Stomach (tissue), 4 donors: Measurements from ENCODE around the gene CFAP97D2.

Experiments used
- CTCF ChIP-seq, 7 experiments: fragments of 450-650 bp in 4 of 7; fragments of 200-600 bp in 3 of 7; sonication (generic) in 3 of 7; IDR thresholded peaks; one replicate each; pipeline ENCODE4 v1.5.1; 2016 to 2019; ENCODE audit warnings: antibody characterized with exemption in 7 of 7, control low read depth in 2 of 7, mild to moderate bottlenecking in 1 of 7
- EP300 ChIP-seq: sonication (generic); formaldehyde crosslinking; IDR thresholded peaks from one replicate; pipeline ENCODE4 v1.6.1; 2017; ENCODE audit warnings: antibody characterized with exemption
- POLR2A ChIP-seq, 4 donors: fragments of 450-650 bp; IDR thresholded peaks; one replicate each; pipeline ENCODE4 v1.6.1; 2016; ENCODE audit warnings: antibody characterized with exemption in 4 of 4, control low read depth in 2 of 4, mild to moderate bottlenecking in 1 of 4, moderate library complexity in 1 of 4
- POLR2AphosphoS5 ChIP-seq, 3 donors: sonication (generic); formaldehyde crosslinking; IDR thresholded peaks; one replicate each; pipeline ENCODE4 v1.6.1; 2016; ENCODE audit warnings: antibody characterized with exemption in 3 of 3

GRCh38 chr13:114161644-114162532 lies 17.2 kb upstream of the CFAP97D2 start:
- TF ChIP-seq CTCF (IDR thresholded peaks at IDR 0.05) (no peak), POLR2A (IDR thresholded peaks at IDR 0.05) (no peak), POLR2AphosphoS5 (IDR thresholded peaks at IDR 0.05) (no peak), EP300 (no peak)
